Measurements from ENCODE around the gene FOXA2.
"Not testable (repeated sequence)": the region's sequence is repeated elsewhere in the genome, so short reads cannot be mapped to it uniquely, and the experiment has no call there.

FOXA2 gene

DNA sequence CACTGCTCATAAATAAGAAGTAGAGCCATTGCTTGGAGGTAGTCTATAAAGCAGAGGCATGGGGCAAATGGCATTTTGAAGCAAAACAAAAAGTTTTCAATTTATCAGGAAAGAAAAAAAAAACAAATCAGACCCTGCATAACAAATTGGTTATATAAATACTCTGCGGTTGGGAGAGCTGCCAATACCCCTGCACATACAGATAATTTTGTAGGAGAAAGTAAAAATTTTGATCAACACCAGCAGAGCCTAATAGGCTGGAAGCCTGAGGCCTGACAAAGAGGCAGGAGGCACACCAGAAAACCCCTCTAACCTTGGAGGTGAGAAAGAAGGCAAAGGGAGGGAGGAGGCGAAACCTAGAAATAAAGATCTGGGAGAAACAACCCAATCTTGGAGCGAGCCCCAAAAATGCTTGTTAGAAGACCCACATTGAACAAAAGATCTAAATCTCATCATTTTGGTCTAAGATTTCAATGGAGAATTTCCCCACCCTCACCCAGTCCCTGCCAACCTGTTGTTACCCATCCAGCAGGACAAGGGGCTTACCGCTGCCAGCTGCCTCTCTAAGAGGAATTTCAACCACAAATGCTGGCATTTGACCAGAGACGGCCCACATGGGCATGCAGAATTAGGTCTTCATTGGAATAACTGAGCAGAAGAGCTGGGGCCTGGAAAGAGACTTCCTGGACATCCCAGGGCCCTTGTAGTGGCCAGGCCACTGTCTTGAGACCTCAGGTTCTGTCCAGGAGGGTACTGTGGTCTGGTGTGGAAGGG is 28.4 kb downstream of the FOXA2 start:
- no peak for DNase-seq (ENCODE audit: low read depth)
- in situ Hi-C loops (cut with HindIII; ENCODE audit: low sequenced_read_pairs), result no loop called here
- TF ChIP-seq CTCF (IDR thresholded peaks at IDR 0.05; ENCODE audit: low read depth, low read length, missing control alignments), result no peak
- H3K4me3 ChIP-seq (ENCODE audit: low read depth, low read length), result no peak overlapping the region

DNA sequence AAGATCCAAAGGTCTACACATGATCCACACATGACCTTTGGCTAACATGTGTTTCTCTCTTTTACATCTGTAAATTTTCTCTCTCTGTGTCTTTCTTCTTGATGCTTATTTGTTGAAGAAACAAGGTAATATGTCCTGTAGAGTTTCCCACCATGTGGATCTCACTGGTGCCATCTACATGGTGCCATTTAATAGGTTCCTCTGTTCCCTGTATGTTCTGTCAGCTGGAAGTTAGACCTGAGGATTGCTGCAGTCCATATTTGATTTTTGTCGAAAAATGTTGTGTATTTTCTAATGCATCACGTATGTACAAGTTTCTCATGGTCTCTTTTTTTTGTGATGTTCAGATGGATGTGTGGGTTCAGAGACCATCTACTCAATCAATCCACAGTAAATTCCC is 30.0 kb downstream of the FOXA2 start:
- no peak for TF ChIP-seq CTCF (IDR thresholded peaks at IDR 0.05; ENCODE audit: low read depth, low read length, missing control alignments)
- DNase-seq (ENCODE audit: low read depth), result no peak
- no peak overlapping the region for H3K4me3 ChIP-seq (ENCODE audit: low read depth, low read length)
- in situ Hi-C loops (cut with HindIII; ENCODE audit: low sequenced_read_pairs), result no loop called here

DNA sequence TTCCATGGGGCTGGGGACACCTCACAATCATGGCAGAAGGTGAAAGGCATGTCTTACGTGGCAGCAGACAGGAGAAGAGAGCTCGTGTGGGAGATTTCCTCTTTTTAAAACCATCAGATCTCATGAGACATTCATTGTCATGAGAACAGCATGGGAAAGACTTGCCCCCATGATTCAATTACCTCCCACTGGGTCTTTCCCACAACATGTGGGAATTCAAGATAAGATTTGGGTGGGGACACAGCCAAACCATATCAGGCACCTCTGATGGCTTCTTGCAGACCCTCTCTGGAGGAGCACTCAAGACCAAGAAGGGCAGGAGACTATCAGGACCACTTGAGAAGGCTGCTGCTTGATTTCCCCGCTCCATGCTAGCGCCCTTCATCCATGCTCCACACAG is 33.9 kb downstream of the FOXA2 start:
- in situ Hi-C loops (cut with HindIII; ENCODE audit: low sequenced_read_pairs); H3K4me3 ChIP-seq (ENCODE audit: low read depth, low read length); DNase-seq (ENCODE audit: low read depth): not testable (repeated sequence)

DNA sequence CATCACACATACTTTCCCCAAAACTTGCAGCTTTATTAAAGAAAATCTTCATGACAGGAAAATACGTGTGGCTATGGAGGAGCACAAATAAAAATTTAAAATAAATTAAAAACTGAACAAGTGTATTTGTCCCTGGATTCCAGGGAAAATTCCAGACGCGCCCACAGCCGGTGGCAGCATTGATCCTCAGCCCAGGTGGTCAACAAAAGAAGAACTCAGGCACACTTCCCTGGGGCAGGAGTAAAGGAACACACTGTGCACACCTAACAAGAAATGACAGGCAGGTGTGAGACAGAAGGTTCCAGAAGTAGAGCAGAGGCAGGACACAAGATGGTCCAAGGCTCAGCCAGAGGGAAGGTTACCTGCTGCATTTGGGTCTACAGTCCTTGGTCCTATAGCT is 36.3 kb downstream of the FOXA2 start:
- in situ Hi-C loops (cut with HindIII; ENCODE audit: low sequenced_read_pairs), result no loop called here
- TF ChIP-seq CTCF (IDR thresholded peaks at IDR 0.05; ENCODE audit: low read depth, low read length, missing control alignments), result no peak
- DNase-seq (ENCODE audit: low read depth), result no peak
- H3K4me3 ChIP-seq (ENCODE audit: low read depth, low read length), result no peak overlapping the region

DNA sequence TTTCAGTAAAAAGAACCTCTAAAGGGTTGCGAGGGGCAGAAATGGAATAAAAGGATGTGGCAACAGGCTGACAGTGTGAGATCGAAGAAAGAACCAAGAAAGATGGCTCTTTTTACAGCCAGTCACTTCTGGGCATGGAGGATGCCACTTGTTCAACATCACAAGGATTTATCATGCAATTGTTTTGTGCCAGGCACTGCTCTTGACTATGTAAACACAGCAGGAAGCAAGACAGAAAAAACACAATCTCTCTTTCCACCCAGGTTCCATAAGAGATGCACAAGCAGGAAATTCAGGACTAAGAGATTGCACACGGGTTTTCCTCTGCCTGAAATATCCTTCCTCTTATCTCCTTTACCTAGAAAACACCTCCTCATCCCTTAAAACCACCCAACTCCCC is 38.0 kb downstream of the FOXA2 start:
- in situ Hi-C loops (cut with HindIII; ENCODE audit: low sequenced_read_pairs), result no loop called here
- TF ChIP-seq CTCF (IDR thresholded peaks at IDR 0.05; ENCODE audit: low read depth, low read length, missing control alignments), result no peak
- no peak for DNase-seq (ENCODE audit: low read depth)
- H3K4me3 ChIP-seq (ENCODE audit: low read depth, low read length), result no peak overlapping the region

DNA sequence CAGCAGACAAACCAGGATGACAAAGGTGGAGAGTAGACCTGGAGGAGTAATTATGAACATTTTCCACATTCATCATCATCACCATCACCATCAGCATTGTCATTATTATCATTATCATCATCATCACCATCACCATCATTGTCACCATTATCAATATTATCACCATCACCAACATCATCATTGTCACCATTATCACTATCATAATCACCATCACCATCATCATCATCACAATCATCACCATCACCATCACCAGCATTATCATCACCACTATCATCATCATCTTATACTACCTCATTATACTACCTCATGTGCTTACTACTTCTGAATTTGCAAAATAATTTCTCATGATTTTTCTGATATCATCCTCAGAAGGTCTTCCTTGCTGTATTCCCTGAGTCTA is 39.3 kb downstream of the FOXA2 start:
- DNase-seq (ENCODE audit: low read depth), result no peak
- in situ Hi-C loops (cut with HindIII; ENCODE audit: low sequenced_read_pairs), result no loop called here
- no peak for TF ChIP-seq CTCF (IDR thresholded peaks at IDR 0.05; ENCODE audit: low read depth, low read length, missing control alignments)
- no peak overlapping the region for H3K4me3 ChIP-seq (ENCODE audit: low read depth, low read length)

DNA sequence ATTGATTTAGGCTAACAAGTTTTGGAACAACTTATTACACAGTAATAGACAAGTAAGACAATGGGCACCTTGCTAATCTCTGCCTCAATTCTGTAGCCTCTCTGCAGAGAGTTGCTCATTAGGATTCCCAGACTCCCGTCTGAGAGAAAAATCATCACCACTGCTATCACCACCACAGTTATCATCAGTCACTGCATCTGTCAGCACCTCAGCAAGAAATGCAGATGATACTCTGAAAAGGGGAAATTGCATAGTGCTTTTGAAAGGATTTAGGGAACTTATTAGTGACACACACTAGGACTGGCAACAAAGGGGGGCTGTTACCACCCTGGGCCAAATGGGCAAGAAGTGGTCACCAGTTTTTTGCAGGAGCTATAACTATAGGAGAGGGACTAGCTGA is 39.9 kb downstream of the FOXA2 start:
- H3K4me3 ChIP-seq (ENCODE audit: low read depth, low read length), result no peak overlapping the region
- no peak for DNase-seq (ENCODE audit: low read depth)
- no peak for TF ChIP-seq CTCF (IDR thresholded peaks at IDR 0.05; ENCODE audit: low read depth, low read length, missing control alignments)
- in situ Hi-C loops (cut with HindIII; ENCODE audit: low sequenced_read_pairs), result no loop called here

Measured in astrocyte of the cerebellum (primary cell).